ENCODE measurements around the gene PPARG. TPM values are rescaled to one million over a fixed set of nuclear protein-coding genes. Genes with fewer than 3 reads are reported as not detected.

Gene PPARG
- total and polyA plus RNA-seq, 2 experiments from 2014 or later = 25.1 to 37.9 TPM

- no peaks in the 10 kb centered on the region for H3K9me3 ChIP-seq (ENCODE audit: low read depth)
- no peak for TF ChIP-seq EZH2phosphoT487 (IDR thresholded peaks at IDR 0.05; ENCODE audit: low read depth, severe bottlenecking, unreplicated experiment)
- TF ChIP-seq EZH2 (IDR thresholded peaks at IDR 0.05; ENCODE audit: borderline replicate concordance) = no peak
- TF ChIP-seq, protein P1, sequence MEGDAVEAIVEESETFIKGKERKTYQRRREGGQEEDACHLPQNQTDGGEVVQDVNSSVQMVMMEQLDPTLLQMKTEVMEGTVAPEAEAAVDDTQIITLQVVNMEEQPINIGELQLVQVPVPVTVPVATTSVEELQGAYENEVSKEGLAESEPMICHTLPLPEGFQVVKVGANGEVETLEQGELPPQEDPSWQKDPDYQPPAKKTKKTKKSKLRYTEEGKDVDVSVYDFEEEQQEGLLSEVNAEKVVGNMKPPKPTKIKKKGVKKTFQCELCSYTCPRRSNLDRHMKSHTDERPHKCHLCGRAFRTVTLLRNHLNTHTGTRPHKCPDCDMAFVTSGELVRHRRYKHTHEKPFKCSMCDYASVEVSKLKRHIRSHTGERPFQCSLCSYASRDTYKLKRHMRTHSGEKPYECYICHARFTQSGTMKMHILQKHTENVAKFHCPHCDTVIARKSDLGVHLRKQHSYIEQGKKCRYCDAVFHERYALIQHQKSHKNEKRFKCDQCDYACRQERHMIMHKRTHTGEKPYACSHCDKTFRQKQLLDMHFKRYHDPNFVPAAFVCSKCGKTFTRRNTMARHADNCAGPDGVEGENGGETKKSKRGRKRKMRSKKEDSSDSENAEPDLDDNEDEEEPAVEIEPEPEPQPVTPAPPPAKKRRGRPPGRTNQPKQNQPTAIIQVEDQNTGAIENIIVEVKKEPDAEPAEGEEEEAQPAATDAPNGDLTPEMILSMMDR (IDR thresholded peaks at IDR 0.05; ENCODE audit: poor library complexity) = no peak
- H3K36me3 ChIP-seq (replicated peaks; ENCODE audit: insufficient read depth, low read depth) = no peaks in the 10 kb centered on the region
- no peaks in the 10 kb centered on the region for H4K20me1 ChIP-seq (ENCODE audit: insufficient read depth, poor library complexity, severe bottlenecking)
- no peak overlapping the region for H3K27ac ChIP-seq
- no peaks in the 10 kb centered on the region for H3K79me2 ChIP-seq
- 95% methylated on average over 5 of the region's 5 CpGs for WGBS (ENCODE audit: low lambda C conversion rate, missing lambda C conversion rate)
- H3K4me3 ChIP-seq = no peak overlapping the region
- DNase-seq (ENCODE audit: low spot score) = no peak
- no peak overlapping the region for H2AFZ ChIP-seq
- no peaks in the 10 kb centered on the region for H3K9me2 ChIP-seq (replicated peaks; ENCODE audit: insufficient read depth)
- H3K4me2 ChIP-seq = no peak overlapping the region
- H3K4me1 ChIP-seq (ENCODE audit: insufficient read depth) = no peaks in the 10 kb centered on the region
- H3K27me3 ChIP-seq = no peaks in the 10 kb centered on the region
These were observed 162.6 kb downstream of the PPARG start for GRCh38 chr3:12451481-12451880.

DNA sequence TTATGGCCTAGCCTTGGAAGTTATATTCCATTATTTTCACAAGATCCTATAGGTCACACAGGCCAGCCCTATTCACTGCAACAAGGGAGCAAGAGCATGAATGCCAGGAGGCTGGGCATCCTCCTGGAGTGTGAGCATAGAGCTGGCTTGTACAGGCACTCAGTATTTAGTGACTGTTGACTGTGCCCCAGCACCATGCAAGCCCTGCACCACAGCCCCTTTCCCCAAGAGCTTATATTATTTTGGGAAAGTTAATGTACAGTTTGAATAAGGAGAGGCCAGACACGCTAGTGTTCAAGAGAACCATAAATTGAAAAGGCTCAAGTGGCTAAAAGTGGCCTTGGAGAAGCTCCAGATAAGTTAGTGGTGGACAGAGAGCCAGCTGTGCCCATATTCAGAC, 163.1 kb downstream of the PPARG start:
- TF ChIP-seq EZH2phosphoT487 (IDR thresholded peaks at IDR 0.05; ENCODE audit: low read depth, severe bottlenecking, unreplicated experiment) (no peak), EZH2 (IDR thresholded peaks at IDR 0.05; ENCODE audit: borderline replicate concordance) (no peak)
- TF ChIP-seq, protein P1 (IDR thresholded peaks at IDR 0.05; ENCODE audit: poor library complexity) = no peak
- no peak for DNase-seq (ENCODE audit: low spot score)
- H3K9me2 ChIP-seq (replicated peaks; ENCODE audit: insufficient read depth) = no peaks in the 10 kb centered on the region
- no peak overlapping the region for H3K27ac ChIP-seq
- no peaks in the 10 kb centered on the region for H3K9me3 ChIP-seq (ENCODE audit: low read depth)
- H4K20me1 ChIP-seq (ENCODE audit: insufficient read depth, poor library complexity, severe bottlenecking) = no peaks in the 10 kb centered on the region
- no peak overlapping the region for H3K4me2 ChIP-seq
- no peaks in the 10 kb centered on the region for H3K27me3 ChIP-seq
- no peaks in the 10 kb centered on the region for H3K4me1 ChIP-seq (ENCODE audit: insufficient read depth)
- no peaks in the 10 kb centered on the region for H3K36me3 ChIP-seq (replicated peaks; ENCODE audit: insufficient read depth, low read depth)
- H3K4me3 ChIP-seq = no peak overlapping the region
- no peak overlapping the region for H2AFZ ChIP-seq
- no peaks in the 10 kb centered on the region for H3K79me2 ChIP-seq
- 100% methylated on average over 1 of the region's 1 CpG for WGBS (ENCODE audit: low lambda C conversion rate, missing lambda C conversion rate)

DNA sequence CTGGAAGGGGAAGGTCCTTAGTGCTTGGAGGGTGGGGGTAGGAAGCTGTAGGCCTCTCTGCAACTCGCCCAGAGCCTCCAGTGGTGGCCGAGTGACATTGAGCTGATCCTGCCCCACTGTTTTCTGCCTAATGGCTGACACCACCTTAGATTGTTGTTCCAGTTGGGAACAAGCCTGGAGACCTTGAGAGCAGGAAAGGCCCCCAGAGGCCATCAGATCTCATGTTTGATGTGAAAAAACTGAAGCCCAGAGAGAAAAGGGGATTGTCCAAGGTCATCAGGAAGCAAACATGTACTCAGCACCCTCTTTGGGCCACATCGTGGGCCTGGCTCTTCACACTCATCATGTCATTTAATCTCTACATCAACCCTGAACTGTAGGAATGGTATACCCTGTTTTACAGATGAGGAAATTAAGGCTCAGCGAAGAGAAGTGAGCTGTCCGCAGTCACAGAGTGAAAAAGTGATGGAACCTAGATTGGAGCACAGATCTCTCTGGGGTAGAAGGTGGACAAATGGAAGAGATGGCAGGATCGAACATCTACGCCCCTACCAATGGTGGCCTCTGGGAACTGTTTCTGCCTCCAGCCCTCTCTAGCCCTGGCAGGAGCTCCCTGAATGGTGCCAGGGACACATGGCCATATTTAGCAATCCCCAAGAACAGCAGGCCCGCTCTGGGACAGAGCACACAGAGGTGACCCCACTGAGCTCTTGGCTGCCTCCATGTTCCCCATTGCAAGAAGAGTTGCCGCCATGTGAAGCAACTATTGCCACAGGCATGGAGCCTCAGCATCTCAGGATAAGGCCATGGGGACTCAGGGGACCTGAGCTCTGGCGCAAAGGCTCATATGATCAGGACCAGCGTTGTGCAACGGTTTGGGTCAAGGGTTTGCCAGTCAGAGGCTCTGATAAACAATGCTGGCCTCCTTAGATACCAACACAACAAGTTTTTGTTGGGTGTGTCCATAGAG, 163.8 kb downstream of the PPARG start:
- H3K79me2 ChIP-seq = no peaks in the 10 kb centered on the region
- H3K4me3 ChIP-seq = no peak overlapping the region
- no peaks in the 10 kb centered on the region for H4K20me1 ChIP-seq (ENCODE audit: insufficient read depth, poor library complexity, severe bottlenecking)
- H3K27me3 ChIP-seq = no peaks in the 10 kb centered on the region
- no peak overlapping the region for H3K27ac ChIP-seq
- H3K36me3 ChIP-seq (replicated peaks; ENCODE audit: insufficient read depth, low read depth) = no peaks in the 10 kb centered on the region
- TF ChIP-seq EZH2 (IDR thresholded peaks at IDR 0.05; ENCODE audit: borderline replicate concordance) (no peak), EZH2phosphoT487 (IDR thresholded peaks at IDR 0.05; ENCODE audit: low read depth, severe bottlenecking, unreplicated experiment) (no peak)
- TF ChIP-seq, protein P1 (IDR thresholded peaks at IDR 0.05; ENCODE audit: poor library complexity) = no peak
- no peaks in the 10 kb centered on the region for H3K9me2 ChIP-seq (replicated peaks; ENCODE audit: insufficient read depth)
- H3K4me2 ChIP-seq = no peak overlapping the region
- WGBS (ENCODE audit: low lambda C conversion rate, missing lambda C conversion rate) = 91% methylated on average over 12 of the region's 12 CpGs
- no peak for DNase-seq (ENCODE audit: low spot score)
- no peaks in the 10 kb centered on the region for H3K4me1 ChIP-seq (ENCODE audit: insufficient read depth)
- no peaks in the 10 kb centered on the region for H3K9me3 ChIP-seq (ENCODE audit: low read depth)
- H2AFZ ChIP-seq = no peak overlapping the region

Measured in hepatocyte (in vitro differentiated cells).